Fibroblast of villous mesenchyme (primary cell): ENCODE measurements around the gene CATSPERB. TPM values are rescaled to one million over a fixed set of nuclear protein-coding genes. Genes with fewer than 3 reads are reported as not detected.

ENCODE experiments used
- DNase-seq: peaks from one replicate; pipeline ENCODE4 v3.0.0-alpha.2; 2010; ENCODE audit warnings: low read depth
- H3K4me3 ChIP-seq: 2 replicates; pipeline ENCODE4 v1.5.1; 2011; ENCODE audit warnings: low read depth, mild to moderate bottlenecking, low read length
- total RNA-seq: library from RNA; depleted of rRNA; stranded (reverse); fragments of >200 nt; gene quantifications from 2 replicates; pipeline ENCODE4 v1.2.3, GENCODE V29; 2012
- TF ChIP-seq, protein P1 (sequence below): IDR thresholded peaks from 2 replicates; pipeline ENCODE4 v1.5.1; 2012; ENCODE audit warnings: low read depth, mild to moderate bottlenecking, low read length; ENCODE audit not compliant: insufficient read depth

The CATSPERB gene
- total RNA-seq, 1 donor: under 0.01 TPM

DNA sequence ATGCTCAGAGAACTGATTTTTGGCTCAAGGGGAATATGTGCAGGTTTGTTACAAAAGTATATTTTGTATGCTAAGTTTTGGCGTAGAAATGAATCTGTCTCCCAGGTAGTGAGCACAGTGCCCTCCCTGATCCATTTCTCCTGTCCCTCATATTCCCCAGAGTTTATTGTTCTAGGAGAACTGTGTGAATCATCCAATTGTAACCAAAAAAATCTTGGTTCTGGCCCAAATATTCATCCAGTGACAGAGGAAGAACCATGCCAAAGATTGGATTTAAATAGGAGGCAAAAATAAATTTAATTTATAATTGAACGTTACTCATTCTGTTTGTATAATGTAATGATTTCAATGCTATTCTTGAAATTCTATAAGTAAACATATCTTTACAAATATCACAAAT lies 4.8 kb downstream of the CATSPERB start:
- TF ChIP-seq, protein P1, sequence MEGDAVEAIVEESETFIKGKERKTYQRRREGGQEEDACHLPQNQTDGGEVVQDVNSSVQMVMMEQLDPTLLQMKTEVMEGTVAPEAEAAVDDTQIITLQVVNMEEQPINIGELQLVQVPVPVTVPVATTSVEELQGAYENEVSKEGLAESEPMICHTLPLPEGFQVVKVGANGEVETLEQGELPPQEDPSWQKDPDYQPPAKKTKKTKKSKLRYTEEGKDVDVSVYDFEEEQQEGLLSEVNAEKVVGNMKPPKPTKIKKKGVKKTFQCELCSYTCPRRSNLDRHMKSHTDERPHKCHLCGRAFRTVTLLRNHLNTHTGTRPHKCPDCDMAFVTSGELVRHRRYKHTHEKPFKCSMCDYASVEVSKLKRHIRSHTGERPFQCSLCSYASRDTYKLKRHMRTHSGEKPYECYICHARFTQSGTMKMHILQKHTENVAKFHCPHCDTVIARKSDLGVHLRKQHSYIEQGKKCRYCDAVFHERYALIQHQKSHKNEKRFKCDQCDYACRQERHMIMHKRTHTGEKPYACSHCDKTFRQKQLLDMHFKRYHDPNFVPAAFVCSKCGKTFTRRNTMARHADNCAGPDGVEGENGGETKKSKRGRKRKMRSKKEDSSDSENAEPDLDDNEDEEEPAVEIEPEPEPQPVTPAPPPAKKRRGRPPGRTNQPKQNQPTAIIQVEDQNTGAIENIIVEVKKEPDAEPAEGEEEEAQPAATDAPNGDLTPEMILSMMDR: no peak
- H3K4me3 ChIP-seq: no peak overlapping the region
- DNase-seq: no peak

DNA sequence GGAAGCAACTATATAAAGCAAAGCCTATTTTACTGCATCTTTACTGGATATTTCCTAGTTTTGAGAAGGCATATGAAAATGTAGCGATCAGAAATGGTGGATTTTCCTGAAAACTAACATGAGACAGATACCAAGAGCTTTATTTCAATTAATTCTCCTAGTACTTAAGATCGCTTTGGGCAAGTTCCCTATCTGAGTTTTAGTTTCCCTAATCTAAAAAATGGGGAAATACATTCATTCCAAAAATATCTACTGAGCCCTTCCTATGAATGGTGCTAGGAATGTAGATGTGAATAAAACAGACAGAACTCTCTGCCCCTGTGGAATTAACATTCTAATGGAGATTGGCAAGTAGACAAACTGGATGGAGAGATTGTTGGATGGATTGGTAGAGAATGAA lies 8.4 kb downstream of the CATSPERB start:
- no peak overlapping the region for H3K4me3 ChIP-seq
- TF ChIP-seq, protein P1: no peak
- DNase-seq: no peak

DNA sequence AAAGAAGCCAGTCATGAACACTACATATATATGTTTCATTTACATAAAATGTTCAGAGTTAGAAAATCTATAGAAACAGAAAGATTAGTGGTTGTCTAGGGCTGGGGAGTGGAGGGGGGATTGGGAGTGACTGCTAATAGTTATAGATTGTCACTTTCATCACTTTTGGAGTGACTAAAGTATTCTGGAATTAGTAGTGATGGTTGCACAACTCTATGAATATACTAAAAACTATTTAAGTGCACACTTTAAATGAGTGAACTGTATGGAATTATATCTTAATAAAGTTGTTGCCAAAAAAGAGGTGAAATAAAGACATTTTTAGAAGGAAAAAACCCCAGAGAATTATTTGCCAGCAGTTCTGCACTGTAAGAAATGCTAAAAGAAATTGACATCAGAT lies 9.5 kb downstream of the CATSPERB start:
- DNase-seq: no peak
- TF ChIP-seq, protein P1: no peak
- H3K4me3 ChIP-seq: no peak overlapping the region

DNA sequence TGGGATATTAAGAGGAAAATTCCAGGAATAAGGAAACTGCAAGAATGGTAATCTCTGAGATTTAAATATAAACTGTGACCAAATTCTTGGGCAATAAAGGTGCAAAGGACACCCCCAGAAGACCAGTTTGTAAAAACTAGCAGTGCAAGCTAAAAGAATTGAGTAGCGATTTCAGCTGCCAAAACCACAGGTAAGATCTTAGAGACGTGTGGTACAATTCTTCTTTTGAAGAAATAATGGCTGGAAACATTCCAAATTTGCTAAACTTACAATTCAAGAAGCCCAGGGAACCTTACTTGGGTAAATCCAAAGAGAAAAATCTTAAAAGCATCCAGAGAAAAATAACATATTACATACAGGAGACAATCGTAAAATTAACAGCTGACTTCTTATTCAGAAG lies 12.0 kb downstream of the CATSPERB start:
- no peak for DNase-seq
- TF ChIP-seq, protein P1: no peak
- no peak overlapping the region for H3K4me3 ChIP-seq

DNA sequence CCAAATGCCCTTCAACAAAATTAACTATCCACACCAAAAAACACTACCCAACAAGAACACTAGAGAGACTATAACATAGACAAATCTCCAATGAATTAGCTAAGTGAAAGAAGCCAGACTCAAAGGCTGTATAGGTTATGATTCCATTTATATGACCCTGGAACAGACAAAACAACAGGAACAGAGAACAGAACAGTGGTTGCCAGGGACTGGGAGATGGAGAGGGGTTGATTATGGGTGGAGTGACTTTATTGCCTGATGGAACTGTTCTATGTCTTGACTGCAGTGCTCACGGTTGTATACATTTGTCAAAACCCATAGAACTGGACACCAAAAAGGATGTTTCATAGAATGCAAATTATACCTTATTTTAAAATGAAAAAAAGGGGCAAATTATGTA lies 14.9 kb downstream of the CATSPERB start:
- TF ChIP-seq, protein P1: no peak
- DNase-seq: no peak
- no peak overlapping the region for H3K4me3 ChIP-seq

DNA sequence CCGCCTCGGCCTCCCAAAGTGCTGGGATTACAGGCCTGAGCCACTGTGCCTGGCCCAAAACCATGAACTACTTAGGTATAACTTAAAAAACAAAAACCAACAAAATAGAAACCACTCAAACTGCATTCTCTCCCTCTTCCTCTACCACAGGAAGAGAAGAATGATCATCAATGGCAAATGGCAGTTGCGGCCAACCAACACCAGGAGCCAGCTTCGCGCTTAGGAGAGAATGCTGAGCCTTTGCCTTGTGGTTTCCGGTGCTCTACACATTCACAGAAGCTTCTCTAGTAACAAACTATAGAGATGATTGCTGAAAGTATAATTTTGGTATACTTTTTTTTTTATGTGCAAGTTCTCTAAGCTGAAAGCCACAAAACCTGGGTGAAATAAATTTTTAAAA lies 17.1 kb downstream of the CATSPERB start:
- TF ChIP-seq, protein P1: no peak
- H3K4me3 ChIP-seq: no peak overlapping the region
- no peak for DNase-seq

DNA sequence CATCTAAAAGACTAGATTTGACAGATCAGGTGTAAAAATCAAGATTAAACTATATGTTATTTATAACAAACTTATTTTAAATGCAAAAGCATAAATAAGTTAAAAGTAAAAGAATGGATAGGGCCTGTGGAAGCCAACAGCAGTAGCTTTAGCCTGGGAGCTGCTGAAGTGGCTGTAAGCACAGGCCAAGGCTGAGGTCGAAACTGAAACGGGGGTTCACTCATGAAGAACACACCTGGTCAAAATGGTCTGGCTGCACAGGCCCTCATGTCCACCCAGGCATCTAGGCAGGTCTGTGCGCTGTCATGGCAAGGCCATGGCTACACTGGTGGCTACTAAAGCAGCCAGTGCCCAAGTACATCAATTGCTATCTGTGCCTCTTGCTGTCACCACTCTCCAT lies 23.1 kb downstream of the CATSPERB start:
- no peak overlapping the region for H3K4me3 ChIP-seq
- DNase-seq: no peak
- TF ChIP-seq, protein P1: no peak
